ACC112 (cell line): ENCODE results near the gene ITPRID1.

Source experiments
- H2AFZ ChIP-seq: fragments of 200-600 bp; sonication (generic); one replicate; pipeline ENCODE4 v1.6.0; 2017; ENCODE audit warnings: antibody characterized with exemption, low read length; ENCODE audit not compliant: unreplicated experiment
- H3K27ac ChIP-seq: fragments of 200-600 bp; sonication (generic); 2 replicates; pipeline ENCODE4 v1.5.1; 2014; ENCODE audit warnings: low read depth, mild to moderate bottlenecking, antibody characterized with exemption, low read length, moderate library complexity
- H3K27me3 ChIP-seq: fragments of 200-600 bp; sonication (generic); 2 replicates; pipeline ENCODE4 v1.6.1; 2014; ENCODE audit warnings: mild to moderate bottlenecking, antibody characterized with exemption, low read length, moderate library complexity, mixed read lengths; ENCODE audit not compliant: insufficient read depth
- H3K36me3 ChIP-seq: fragments of 200-600 bp; sonication (generic); 2 replicates; pipeline ENCODE4 v1.6.1; 2016; ENCODE audit warnings: mild to moderate bottlenecking, antibody characterized with exemption, low read length, moderate library complexity, mixed read lengths; ENCODE audit not compliant: insufficient read depth
- H3K4me1 ChIP-seq: fragments of 200-600 bp; sonication (generic); one replicate; pipeline ENCODE4 v1.6.1; 2016; ENCODE audit warnings: low read length, mixed read lengths; ENCODE audit not compliant: insufficient read depth, unreplicated experiment, control insufficient read depth
- H3K4me3 ChIP-seq: fragments of 200-600 bp; sonication (generic); 2 replicates; pipeline ENCODE4 v1.5.1; 2014; ENCODE audit warnings: mild to moderate bottlenecking, low read depth, low read length
- H3K79me2 ChIP-seq: fragments of 200-600 bp; sonication (generic); one replicate; pipeline ENCODE4 v1.6.0; 2016; ENCODE audit warnings: low read length; ENCODE audit not compliant: control insufficient read depth, unreplicated experiment, insufficient read depth

The ITPRID1 gene

DNA sequence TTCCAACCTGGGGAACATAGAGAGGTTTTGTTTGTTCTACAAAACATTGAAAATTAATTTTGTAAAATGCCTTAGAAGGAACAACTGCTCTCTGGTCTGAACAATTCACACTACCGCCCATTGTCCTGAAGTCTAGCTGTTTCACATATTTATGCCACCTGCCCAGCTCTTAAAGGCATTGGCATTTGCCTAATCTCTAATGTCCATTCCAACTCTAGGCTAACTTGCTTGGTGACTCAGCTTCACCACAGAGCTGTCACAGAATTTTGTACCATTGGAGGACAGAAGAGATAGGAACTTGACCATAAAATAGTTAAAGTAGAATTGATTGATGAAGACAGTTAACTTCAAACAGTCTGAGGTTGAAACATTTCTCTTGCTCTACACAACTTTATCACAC, 119.6 kb downstream of the ITPRID1 start:
- Histone ChIP-seq H2AFZ (no peak overlapping the region), H3K27me3 (no peaks in the 10 kb centered on the region), H3K27ac (no peak overlapping the region), H3K79me2 (no peaks in the 10 kb centered on the region), H3K36me3 (no peaks in the 10 kb centered on the region), H3K4me3 (no peak overlapping the region), H3K4me1 (no peaks in the 10 kb centered on the region)

DNA sequence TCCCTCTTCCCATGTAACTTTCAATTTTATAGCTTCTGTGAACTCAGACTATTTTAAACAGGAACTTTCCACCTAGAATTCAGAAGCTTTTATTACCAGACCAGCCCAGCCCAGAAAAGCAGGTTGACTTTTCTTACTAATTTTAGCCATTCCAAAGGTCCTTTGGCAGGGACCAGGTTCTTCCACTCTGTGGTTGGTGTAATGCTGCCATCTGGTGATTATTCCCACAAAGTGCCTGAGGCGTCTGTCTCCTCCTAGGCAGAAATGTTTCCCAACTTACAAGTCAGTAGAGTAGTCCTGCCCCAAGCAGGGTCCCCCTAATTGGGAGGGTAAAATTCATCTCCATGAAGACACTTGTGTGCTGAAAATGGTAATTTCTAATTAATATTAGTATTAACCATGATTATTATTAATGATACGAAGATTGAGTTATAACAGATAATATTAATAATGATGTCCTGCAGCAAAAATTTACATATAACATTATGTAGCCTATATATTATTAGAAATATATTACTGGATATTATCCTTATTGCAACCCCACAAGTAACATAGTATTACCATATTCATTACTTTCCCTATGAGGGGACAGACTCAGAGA, 120.1 kb downstream of the ITPRID1 start:
- H3K4me3 ChIP-seq: no peak overlapping the region
- H3K79me2 ChIP-seq: no peaks in the 10 kb centered on the region
- H3K4me1 ChIP-seq: no peaks in the 10 kb centered on the region
- H2AFZ ChIP-seq: no peak overlapping the region
- no peak overlapping the region for H3K27ac ChIP-seq
- no peaks in the 10 kb centered on the region for H3K36me3 ChIP-seq
- no peaks in the 10 kb centered on the region for H3K27me3 ChIP-seq

DNA sequence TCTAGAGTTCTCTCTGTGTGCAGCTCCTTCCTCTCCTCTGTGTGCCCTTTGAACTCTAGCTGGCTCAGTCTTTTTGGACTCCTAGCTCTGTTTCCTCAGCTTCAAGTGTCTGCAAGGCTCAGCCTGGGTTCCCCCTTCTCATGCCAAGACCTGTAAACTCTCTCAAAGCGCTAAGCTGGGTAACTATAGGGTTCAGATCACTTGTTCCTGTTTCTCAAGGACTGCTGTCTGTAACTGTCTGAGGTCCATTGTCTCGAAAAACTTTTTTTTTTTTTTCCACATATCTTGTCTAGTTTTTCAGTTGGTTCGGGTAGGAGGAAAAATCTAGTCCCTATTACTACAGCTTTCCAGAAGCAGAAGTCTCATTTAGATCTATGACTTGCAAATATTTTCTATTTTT, 126.5 kb downstream of the ITPRID1 start:
- no peaks in the 10 kb centered on the region for H3K79me2 ChIP-seq
- H3K4me1 ChIP-seq: no peaks in the 10 kb centered on the region
- no peak overlapping the region for H3K27ac ChIP-seq
- H2AFZ ChIP-seq: no peak overlapping the region
- no peaks in the 10 kb centered on the region for H3K36me3 ChIP-seq
- no peak overlapping the region for H3K4me3 ChIP-seq
- no peaks in the 10 kb centered on the region; the same call in 1 of the 2 replicates for H3K27me3 ChIP-seq

DNA sequence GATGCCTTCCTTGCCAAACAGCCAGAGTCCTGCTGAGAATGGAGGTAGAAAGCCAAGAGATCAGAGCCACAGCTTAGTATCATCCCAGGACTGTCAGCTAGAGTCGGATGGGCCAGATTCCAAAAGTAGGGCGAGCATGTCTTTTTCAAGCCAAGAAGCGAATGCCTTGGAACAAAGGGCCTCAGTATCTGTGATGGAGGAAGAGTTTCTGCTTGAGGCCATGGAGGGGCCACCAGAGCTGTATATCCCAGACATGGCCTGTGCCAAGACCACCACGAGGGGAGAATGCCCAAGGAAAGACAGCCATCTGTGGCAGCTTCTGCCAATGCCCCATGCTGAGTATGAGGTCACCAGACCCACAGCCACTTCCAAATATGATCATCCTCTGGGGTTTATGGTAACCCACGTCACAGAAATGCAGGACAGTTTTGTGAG, 128.8 kb downstream of the ITPRID1 start:
- Histone ChIP-seq H2AFZ (no peak overlapping the region), H3K79me2 (no peaks in the 10 kb centered on the region), H3K4me3 (no peak overlapping the region), H3K4me1 (no peaks in the 10 kb centered on the region), H3K36me3 (no peaks in the 10 kb centered on the region), H3K27ac (no peak overlapping the region), H3K27me3 (no peaks in the 10 kb centered on the region; the same call in 1 of the 2 replicates)

DNA sequence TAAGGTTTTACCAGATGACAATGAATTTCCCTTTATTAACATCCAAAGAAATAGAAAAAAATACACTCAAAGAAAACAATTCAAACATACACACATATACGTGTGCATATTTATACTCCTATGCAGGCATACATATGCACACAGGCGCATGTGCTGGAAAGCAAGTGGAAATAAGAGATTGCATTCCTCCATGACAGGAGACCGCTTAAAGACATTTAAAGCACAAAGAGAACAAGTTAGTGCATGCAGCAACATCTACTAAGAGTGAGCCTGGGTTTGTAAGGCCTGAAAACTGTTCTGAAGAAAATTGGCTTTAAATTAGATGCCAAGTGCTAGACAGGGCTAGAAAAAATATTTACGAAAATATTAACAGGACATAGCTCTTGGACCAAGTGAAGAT, 133.1 kb downstream of the ITPRID1 start:
- Histone ChIP-seq H3K4me3 (no peak overlapping the region), H2AFZ (no peak overlapping the region), H3K27ac (no peak overlapping the region), H3K4me1 (no peaks in the 10 kb centered on the region), H3K36me3 (no peaks in the 10 kb centered on the region), H3K27me3 (no peaks in the 10 kb centered on the region; the same call in 1 of the 2 replicates), H3K79me2 (no peaks in the 10 kb centered on the region)

DNA sequence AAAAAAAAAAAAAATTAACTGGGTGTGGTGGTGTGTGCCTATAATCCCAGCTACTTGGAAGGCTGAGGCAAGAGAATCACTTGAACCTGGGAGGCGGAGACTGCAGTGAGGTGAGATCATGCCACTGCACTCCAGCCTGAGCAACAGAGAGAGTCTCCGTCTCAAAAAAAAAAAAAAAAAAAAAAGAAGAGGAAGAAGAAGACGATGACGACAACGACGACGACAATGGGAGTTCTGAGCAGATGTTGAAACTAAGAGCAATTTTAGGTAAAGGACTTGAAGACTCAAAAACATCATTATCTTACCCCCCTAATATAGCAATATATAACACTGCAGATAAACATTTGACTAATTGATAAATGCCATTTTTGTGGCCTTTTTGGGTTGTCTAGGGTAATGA, 133.6 kb downstream of the ITPRID1 start:
- Histone ChIP-seq H3K27ac (no peak overlapping the region), H3K79me2 (no peaks in the 10 kb centered on the region), H3K4me1 (no peaks in the 10 kb centered on the region), H3K4me3 (no peak overlapping the region), H2AFZ (no peak overlapping the region), H3K27me3 (no peaks in the 10 kb centered on the region; the same call in 1 of the 2 replicates), H3K36me3 (no peaks in the 10 kb centered on the region)

DNA sequence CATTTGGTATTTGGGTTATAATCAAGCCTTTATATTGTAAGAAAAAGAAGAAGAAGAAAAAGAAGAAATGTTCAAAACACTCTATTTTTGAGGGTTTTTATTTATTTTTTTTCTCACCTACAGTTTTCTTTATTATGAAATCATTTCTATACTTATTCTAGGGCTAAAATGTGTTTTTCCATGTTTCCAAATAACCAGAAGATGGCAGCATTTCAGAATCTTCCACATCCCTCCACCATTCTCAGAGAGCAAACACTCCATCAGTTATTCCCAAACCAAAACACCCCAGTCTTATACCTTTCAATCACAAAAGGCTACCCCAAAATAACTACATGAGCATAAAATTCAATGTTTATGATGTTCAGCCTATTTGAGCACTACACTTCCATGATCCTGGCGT, 134.4 kb downstream of the ITPRID1 start:
- Histone ChIP-seq H2AFZ (no peak overlapping the region), H3K27me3 (no peaks in the 10 kb centered on the region; the same call in 1 of the 2 replicates), H3K36me3 (no peaks in the 10 kb centered on the region), H3K4me3 (no peak overlapping the region), H3K79me2 (no peaks in the 10 kb centered on the region), H3K27ac (no peak overlapping the region), H3K4me1 (no peaks in the 10 kb centered on the region)

DNA sequence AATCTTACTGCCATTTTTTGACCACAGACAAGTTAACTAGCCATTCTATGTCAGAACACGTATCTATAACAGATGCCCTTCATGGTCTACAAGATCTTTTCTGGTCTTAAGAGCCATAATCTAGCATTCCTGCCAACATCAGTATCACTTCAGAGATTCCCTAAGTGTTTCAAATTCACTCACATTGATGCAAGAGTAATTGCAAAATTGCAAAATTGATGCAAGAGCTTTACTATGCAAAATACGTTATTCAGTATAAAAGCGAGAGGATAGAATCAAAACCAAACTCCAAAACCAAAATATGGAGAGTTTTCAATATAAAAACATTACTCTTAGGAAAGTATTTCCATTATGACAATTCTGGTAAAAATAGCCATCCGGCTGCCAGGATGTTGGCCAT, 135.0 kb downstream of the ITPRID1 start:
- Histone ChIP-seq H2AFZ (no peak overlapping the region), H3K79me2 (no peaks in the 10 kb centered on the region), H3K4me1 (no peaks in the 10 kb centered on the region), H3K27ac (no peak overlapping the region), H3K36me3 (no peaks in the 10 kb centered on the region), H3K4me3 (no peak overlapping the region), H3K27me3 (no peaks in the 10 kb centered on the region; the same call in 1 of the 2 replicates)

DNA sequence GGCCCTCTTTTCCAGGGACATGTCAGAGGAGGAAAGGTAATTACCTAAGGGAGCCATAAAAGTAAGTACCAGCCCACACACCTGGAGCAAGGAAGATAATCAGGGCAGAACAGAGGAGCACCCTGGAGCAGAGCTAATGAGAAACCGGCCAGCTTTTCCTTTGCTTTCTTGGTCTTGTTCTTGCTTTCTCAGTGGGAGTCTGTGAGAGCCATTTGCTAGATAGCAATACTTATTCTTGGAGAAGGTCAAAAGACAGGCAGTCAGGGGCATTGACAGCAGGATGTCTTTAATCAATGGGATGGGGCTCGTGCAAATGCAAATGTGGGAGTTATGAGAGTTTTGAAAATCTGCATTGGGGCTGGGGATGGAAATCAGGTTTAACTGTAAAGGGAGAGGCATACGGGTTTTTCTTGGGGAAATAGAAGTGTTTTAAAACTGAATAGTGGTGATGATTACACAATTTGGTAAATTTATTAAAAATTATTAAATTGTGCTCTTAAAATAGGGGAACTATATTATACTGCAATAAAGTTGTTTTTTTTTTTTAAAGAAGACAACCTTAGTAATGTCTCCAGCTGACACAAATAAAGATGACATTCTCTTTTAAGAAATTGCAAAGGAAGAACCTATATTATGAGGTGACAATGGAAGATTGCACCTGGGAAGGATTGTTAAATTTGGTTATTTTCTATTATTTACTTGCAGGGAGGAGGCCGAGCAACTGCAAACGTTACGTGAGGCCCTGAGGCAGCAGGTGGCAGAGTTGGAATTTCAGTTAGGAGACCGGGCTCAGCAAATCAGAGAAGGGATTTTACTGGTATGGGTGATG, 137.6 kb downstream of the ITPRID1 start:
- no peaks in the 10 kb centered on the region for H3K4me1 ChIP-seq
- H2AFZ ChIP-seq: no peak overlapping the region
- no peaks in the 10 kb centered on the region for H3K79me2 ChIP-seq
- no peaks in the 10 kb centered on the region for H3K36me3 ChIP-seq
- H3K27ac ChIP-seq: no peak overlapping the region
- H3K27me3 ChIP-seq: peaks cover 3% of the 10 kb centered on the region; the same call in 1 of the 2 replicates
- no peak overlapping the region for H3K4me3 ChIP-seq

DNA sequence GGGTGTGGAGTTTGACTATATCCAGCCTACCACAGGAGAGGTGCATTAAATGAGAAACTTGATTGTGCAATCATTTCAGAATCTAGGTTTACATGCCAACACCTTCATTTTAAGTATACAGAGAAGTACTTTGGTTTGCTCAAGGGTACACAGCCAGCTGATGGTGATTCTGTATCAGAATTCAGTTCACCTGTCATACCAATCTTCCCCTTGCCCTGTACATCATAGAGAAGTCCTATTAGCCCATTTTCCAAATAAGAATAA, 138.1 kb downstream of the ITPRID1 start:
- no peaks in the 10 kb centered on the region for H3K36me3 ChIP-seq
- H3K27ac ChIP-seq: no peak overlapping the region
- peaks cover 3% of the 10 kb centered on the region; the same call in 1 of the 2 replicates for H3K27me3 ChIP-seq
- no peak overlapping the region for H3K4me3 ChIP-seq
- no peaks in the 10 kb centered on the region for H3K79me2 ChIP-seq
- H3K4me1 ChIP-seq: no peaks in the 10 kb centered on the region
- no peak overlapping the region for H2AFZ ChIP-seq

DNA sequence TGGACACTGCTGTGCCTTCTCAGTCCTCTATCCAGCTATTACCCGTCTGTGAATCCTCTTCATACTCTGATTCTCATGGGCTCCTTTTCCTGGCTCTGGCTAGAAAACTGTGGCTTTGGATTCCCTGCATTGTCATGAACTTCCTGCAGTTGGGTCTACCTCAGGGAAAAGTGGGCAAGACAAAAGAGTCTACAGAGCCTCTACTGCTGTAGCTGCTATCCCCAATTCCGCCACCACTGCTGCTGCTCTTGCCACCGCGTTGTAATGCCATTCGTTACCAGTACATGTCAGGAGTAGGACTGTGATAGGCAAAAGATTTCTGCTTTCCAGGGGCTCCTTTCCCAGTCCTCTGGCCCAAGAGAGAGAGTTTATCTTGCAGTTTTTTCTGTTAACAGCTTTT, 149.2 kb downstream of the ITPRID1 start:
- no peaks in the 10 kb centered on the region for H3K36me3 ChIP-seq
- no peak overlapping the region for H3K27ac ChIP-seq
- no peaks in the 10 kb centered on the region for H3K79me2 ChIP-seq
- no peak overlapping the region for H3K4me3 ChIP-seq
- no peaks in the 10 kb centered on the region for H3K27me3 ChIP-seq
- no peak overlapping the region for H2AFZ ChIP-seq
- no peaks in the 10 kb centered on the region for H3K4me1 ChIP-seq
